K562 (cell line): ENCODE measurements around the gene ESRRB.

Experiments
- CBFA2T2 ChIP-seq: fragments of 450-650 bp; conservative IDR thresholded peaks from 2 replicates; pipeline ENCODE4 v1.6.1; 2017; ENCODE audit warnings: mild to moderate bottlenecking
- CHCHD3 ChIP-seq: fragments of 250-450 bp; sonication (Bioruptor Pico); IDR thresholded peaks from 2 replicates; pipeline ENCODE4 v2.1.2; 2022; ENCODE audit warnings: mild to moderate bottlenecking
- CREBBP ChIP-seq: IDR thresholded peaks from one replicate; pipeline ENCODE4 v1.6.1; 2012; ENCODE audit warnings: low read depth, mild to moderate bottlenecking, control low read depth, inconsistent platforms, low read length
- CSDE1 ChIP-seq, 2 experiments: fragments of 450-650 bp; IDR thresholded peaks; 2 replicates each; pipeline ENCODE4 v1.6.1; 2016; ENCODE audit warnings: mild to moderate bottlenecking in 1 of 2
- EP300 ChIP-seq: IDR thresholded peaks from 2 replicates; pipeline ENCODE4 v1.6.1; 2012; ENCODE audit warnings: low read length, improper control_type of control experiment
- JUND ChIP-seq, 2 experiments: IDR thresholded peaks; 2 replicates in 1 of 2; 3 replicates in 1 of 2; pipeline ENCODE4 v1.6.1; 2011; ENCODE audit warnings: borderline replicate concordance in 2 of 2, low read depth in 2 of 2, low read length in 2 of 2, improper control_type of control experiment in 1 of 2, missing biosample characterization in 1 of 2, missing genetic modification characterization in 1 of 2, missing genetic modification reagents in 1 of 2
- NCOA1 ChIP-seq: fragments of 450-650 bp; IDR thresholded peaks from 2 replicates; pipeline ENCODE4 v1.6.1; 2016; ENCODE audit warnings: low read depth
- NFIC ChIP-seq: fragments of 450-650 bp; IDR thresholded peaks from 2 replicates; pipeline ENCODE4 v1.6.1; 2017; ENCODE audit warnings: mild to moderate bottlenecking, inconsistent platforms
- PHF20 ChIP-seq: fragments of 450-650 bp; IDR thresholded peaks from 2 replicates; pipeline ENCODE4 v1.6.1; 2018; ENCODE audit not compliant: partially characterized antibody
- TCF7L2 ChIP-seq: fragments of 150-350 bp; IDR thresholded peaks from 2 replicates; pipeline ENCODE4 v1.6.1; 2016; ENCODE audit warnings: low read depth, mild to moderate bottlenecking, low read length, moderate library complexity
- ZNF274 ChIP-seq: IDR thresholded peaks from 2 replicates; pipeline ENCODE4 v1.6.1; 2011; ENCODE audit warnings: low read depth, mild to moderate bottlenecking, low read length, moderate library complexity, borderline replicate concordance
- TF ChIP-seq, protein P1 (sequence below): fragments of 450-650 bp; IDR thresholded peaks from 2 replicates; pipeline ENCODE4 v1.6.1; 2016
- TF ChIP-seq, protein P2 (sequence below), 3 experiments: IDR thresholded peaks in 2 of 3; conservative IDR thresholded peaks in 1 of 3; 2 replicates each; pipeline ENCODE4 v1.5.1; 2011 to 2012; ENCODE audit warnings: low read length in 3 of 3, mild to moderate bottlenecking in 3 of 3, control low read depth in 2 of 3, improper control_type of control experiment in 1 of 3, inconsistent platforms in 1 of 3, low read depth in 1 of 3, mixed read lengths in 1 of 3, moderate library complexity in 1 of 3; ENCODE audit not compliant: insufficient read depth in 2 of 3
- TF ChIP-seq, protein P3 (sequence below): fragments of 450-650 bp; IDR thresholded peaks from 2 replicates; pipeline ENCODE4 v1.6.1; 2018; ENCODE audit warnings: mild to moderate bottlenecking, low read depth; ENCODE audit not compliant: partially characterized antibody

DNA sequence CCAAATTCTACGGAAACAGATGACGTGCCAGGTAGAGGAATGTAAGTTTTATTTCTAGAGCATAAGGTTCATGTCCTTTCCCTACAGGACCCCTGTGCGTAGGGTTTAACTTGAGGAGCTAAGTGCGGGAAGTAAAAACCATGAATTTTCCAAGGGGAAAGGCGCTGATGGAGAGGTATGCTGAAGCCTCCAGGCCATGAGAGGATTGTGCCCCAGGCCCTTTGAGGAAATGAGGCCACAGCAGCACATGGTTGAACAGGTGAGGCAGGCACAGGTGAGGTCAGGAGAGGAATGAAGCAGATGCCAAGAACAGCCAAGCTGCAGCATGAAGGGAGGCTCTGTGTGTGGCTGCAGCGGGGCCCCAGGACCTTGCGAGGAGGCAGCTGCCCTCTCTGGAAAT lies 14.7 kb downstream of the ESRRB start:
- TF ChIP-seq NFIC (no peak), CSDE1 (IDR thresholded peaks at IDR 0.05) (no peak), TCF7L2 (no peak), JUND (IDR thresholded peaks at IDR 0.05; ENCODE audit: borderline replicate concordance, low read depth, low read length) (no peak), JUND (tag; IDR thresholded peaks at IDR 0.05; ENCODE audit: borderline replicate concordance, low read depth, low read length) (no peak), EP300 (no peak), NCOA1 (no peak), ZNF274 (no peak), CHCHD3 (CRISPR knock-in tag) (no peak), CREBBP (no peak), CBFA2T2 (no peak), PHF20 (no peak)
- TF ChIP-seq, protein P1, sequence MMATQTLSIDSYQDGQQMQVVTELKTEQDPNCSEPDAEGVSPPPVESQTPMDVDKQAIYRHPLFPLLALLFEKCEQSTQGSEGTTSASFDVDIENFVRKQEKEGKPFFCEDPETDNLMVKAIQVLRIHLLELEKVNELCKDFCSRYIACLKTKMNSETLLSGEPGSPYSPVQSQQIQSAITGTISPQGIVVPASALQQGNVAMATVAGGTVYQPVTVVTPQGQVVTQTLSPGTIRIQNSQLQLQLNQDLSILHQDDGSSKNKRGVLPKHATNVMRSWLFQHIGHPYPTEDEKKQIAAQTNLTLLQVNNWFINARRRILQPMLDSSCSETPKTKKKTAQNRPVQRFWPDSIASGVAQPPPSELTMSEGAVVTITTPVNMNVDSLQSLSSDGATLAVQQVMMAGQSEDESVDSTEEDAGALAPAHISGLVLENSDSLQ, result no peak
- TF ChIP-seq, protein P2, sequence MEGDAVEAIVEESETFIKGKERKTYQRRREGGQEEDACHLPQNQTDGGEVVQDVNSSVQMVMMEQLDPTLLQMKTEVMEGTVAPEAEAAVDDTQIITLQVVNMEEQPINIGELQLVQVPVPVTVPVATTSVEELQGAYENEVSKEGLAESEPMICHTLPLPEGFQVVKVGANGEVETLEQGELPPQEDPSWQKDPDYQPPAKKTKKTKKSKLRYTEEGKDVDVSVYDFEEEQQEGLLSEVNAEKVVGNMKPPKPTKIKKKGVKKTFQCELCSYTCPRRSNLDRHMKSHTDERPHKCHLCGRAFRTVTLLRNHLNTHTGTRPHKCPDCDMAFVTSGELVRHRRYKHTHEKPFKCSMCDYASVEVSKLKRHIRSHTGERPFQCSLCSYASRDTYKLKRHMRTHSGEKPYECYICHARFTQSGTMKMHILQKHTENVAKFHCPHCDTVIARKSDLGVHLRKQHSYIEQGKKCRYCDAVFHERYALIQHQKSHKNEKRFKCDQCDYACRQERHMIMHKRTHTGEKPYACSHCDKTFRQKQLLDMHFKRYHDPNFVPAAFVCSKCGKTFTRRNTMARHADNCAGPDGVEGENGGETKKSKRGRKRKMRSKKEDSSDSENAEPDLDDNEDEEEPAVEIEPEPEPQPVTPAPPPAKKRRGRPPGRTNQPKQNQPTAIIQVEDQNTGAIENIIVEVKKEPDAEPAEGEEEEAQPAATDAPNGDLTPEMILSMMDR (IDR thresholded peaks at IDR 0.05 in 2 of 3, conservative IDR thresholded peaks at IDR 0.05 in 1 of 3; ENCODE audit: insufficient read depth in 2 of 3, low read depth in 1 of 3, low read length in 3 of 3), result no peak
- TF ChIP-seq, protein P3, sequence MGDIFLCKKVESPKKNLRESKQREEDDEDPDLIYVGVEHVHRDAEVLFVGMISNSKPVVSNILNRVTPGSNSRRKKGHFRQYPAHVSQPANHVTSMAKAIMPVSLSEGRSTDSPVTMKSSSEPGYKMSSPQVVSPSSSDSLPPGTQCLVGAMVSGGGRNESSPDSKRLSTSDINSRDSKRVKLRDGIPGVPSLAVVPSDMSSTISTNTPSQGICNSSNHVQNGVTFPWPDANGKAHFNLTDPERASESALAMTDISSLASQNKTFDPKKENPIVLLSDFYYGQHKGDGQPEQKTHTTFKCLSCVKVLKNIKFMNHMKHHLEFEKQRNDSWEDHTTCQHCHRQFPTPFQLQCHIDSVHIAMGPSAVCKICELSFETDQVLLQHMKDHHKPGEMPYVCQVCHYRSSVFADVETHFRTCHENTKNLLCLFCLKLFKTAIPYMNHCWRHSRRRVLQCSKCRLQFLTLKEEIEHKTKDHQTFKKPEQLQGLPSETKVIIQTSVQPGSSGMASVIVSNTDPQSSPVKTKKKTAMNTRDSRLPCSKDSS, result no peak
